GM15510 (cell line): ENCODE measurements around the gene B3GNT4.

ENCODE experiments used
- POLR2A ChIP-seq: IDR thresholded peaks from 3 replicates; pipeline ENCODE4 v1.6.1; 2011; ENCODE audit warnings: borderline replicate concordance; ENCODE audit not compliant: insufficient read length; ENCODE audit errors: extremely low read depth

Gene B3GNT4

DNA sequence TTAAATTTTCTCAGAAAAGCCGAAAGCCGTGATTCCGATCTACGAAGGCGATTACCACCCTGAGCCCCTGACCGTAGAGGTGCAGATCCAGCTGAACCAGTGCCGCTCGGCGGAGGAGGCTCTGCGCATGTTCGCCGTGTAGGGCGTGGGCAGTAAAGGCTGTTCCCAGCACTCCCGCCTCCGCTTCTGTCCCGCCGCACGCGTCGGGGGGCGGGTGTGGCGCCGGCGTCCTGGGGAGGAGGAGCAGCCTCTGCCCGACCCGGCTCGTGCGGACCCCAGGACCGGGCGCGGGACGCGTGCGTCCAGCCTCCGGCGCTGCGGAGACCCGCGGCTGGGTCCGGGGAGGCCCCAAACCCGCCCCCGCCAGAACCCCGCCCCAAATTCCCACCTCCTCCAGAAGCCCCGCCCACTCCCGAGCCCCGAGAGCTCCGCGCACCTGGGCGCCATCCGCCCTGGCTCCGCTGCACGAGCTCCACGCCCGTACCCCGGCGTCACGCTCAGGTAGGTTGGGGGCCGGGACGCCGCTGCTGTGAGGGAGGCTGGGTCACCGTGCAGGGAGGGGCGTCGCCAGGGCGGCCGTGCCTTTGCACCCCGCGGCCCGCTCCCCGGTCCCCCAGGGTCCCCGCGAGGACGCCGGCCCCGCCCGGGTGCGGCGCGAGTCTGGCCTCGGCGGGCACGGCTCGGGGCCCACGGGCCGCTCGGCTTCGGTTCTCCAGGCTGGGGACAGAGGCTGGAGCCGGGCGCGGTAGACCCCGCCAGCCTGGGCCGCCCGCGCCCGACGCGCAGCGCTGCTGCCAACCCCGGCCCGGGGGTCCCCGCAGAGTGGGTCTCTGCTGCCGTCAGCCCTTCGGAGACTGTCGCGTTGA, at the start of gene B3GNT4:
B3GNT4 (plus strand) TSS at position 409 of the 866 bp plus-strand sequence. CDS start 910 bp downstream, outside the sequence.
- TF ChIP-seq POLR2A: no peak

DNA sequence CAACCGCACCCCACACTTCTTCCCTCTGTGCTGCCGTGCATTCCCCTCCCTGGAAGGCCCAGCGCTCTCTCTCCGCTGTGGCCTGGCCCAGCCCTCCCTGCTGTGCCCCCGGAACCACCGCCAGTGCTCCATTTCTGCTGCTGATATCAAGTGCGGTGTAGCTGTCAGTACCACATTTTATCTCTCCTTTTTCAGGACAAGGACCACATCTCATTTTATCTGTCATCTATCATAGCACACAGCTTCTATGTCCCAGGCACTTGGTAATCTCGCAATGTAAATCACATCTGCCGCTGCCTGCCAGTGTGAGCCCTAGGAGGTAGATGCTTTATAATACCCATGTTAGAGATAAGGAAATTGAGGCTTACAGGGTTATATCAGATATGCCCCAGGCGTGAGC, 47.8 kb upstream of the B3GNT4 start:
- no peak for TF ChIP-seq POLR2A

DNA sequence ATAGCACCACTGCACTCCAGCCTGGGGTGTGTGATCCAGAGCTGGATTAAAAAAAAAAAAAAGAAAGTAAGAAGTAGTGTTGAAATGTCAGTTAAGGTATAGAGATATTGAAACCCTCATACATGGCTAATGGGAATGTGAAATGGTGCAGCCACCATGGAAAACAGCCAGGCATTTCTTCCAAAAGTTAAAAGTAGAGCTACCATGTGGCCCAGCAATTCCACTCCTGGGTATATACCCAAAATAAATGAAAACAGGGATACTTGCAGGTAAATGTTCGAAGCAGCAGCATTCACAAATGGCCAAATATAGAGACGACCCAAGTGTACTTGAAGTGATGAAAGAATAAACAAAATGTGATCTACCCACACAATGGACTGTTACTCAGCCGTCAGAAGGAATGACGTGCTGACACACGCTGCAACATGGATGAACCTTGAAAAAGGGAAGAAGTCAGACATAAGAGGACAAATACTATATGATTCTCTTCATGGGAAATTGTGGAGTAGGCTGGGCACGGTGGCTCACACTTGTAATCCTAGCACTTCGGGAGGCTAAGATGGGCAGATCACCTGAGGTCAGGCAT, 44.7 kb upstream of the B3GNT4 start:
- no peak for TF ChIP-seq POLR2A

DNA sequence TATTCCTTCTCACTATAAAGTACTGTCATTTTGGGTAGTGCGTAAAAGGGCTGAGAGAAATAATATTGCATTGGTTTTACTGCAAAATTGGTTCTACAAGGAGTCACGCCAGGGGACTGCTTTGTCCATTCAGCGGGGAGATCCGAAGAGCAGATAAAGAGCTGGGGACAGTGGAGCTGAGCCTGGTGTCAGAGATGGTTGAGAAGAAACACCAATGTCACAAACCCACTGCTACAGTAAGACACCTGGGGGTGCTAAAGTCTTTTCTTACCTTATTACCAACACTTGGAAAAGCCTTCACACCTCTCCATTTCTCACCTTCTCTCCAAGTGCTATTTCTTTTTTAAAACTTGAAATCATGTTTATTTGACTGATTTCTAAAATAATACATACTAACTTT, 43.6 kb upstream of the B3GNT4 start:
- TF ChIP-seq POLR2A: no peak

DNA sequence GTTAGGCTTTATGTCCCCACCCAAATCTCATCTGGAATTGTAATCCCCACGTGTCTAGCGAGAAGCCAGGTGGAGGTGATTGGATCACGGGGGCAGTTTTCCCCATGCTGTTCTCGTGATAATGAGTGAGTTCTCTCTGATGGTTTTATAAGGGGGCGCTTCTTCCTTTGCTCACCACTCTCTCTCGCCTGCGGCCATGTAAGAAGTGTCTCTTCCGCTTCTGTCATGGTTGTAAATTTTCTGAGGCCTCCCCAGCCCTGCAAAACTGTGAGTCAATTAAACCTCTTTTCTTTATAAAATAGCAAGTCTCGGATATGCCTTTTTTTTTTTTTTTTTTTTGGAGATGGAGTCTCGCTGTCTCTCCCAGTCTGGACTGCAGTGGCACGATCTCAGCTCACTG, 42.7 kb upstream of the B3GNT4 start:
- TF ChIP-seq POLR2A: no peak

DNA sequence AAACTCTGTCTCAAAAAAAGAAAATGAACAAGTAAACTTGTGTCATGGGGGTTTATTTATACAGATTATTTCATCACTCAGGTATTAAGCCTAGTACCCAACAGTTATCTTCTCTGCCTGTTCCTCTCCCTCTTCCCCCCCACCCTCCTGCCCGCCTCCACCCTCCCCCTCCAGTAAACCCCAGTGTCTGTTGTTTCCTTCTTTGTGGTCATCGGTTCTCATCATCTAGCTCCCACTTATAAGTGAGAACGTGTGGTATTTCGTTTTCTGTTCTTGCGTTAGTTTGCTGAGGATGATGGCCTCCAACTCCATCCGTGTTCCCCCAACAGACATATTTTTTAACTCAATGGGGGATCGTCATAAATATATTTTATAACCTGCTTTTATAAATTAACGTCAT, 41.8 kb upstream of the B3GNT4 start:
- no peak for TF ChIP-seq POLR2A

DNA sequence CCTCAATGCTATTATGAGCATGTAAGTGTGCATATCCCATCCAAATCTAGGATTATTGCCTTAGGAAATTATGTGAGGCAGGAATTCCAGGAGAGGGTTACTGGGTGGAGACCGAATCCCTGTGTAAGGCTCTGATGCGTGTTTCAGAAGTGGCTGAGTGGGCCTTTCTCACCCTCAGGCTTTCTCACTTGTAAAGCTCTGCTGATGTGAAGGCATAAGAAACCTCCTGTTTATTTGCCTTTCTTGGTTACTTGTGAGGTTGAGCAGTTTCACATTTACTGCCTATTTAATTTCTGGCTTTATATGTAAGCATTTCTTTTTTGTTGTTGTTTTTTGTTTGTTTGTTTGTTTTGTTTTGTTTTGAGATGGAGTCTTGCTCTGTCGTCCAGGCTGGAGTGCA, 40.5 kb upstream of the B3GNT4 start:
- TF ChIP-seq POLR2A: no peak

DNA sequence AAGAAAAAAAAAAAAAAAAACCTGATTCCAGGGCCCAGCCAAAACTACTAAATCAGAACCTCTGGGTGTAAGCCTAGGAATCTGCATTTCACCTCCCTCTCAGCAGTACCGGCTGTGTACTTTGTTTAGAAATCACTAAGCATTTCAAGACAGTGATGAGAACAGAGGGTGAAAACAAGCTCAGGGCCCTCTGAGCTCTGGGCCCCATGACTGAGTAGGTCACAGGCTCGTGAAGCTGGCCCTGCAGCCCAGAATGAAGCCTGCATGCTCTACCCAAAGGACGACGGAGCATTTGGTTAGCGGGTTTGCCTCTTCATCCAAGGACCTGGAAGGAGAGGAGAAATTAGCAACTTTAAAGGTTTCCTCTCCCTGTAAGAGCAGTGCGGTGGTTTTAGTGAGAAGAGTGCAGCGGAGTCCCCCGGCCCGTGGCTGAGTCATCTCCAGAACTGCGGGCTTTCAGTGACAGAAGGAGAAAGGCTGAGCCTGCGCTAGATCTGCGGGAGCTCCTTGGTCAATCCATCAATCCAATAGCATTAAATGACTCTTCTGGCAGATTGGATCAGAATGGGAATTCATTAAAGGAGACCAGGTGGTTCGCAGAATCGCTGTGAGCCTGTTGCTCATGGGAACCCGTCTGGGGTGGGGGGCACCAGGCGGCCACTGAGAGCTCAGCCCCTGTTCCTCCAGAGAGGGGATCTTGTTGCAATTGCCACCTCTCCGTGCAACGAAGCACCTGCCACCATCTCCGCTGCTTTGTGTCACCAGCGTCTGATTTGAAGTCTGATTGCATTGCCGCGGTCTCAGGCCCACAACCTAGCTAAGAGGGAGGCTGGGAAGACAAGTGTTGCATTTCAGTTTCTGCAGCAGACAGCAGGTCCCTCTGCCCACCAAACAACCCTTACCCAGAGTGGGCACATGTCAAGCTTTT, 36.8 kb upstream of the B3GNT4 start:
- TF ChIP-seq POLR2A: no peak

DNA sequence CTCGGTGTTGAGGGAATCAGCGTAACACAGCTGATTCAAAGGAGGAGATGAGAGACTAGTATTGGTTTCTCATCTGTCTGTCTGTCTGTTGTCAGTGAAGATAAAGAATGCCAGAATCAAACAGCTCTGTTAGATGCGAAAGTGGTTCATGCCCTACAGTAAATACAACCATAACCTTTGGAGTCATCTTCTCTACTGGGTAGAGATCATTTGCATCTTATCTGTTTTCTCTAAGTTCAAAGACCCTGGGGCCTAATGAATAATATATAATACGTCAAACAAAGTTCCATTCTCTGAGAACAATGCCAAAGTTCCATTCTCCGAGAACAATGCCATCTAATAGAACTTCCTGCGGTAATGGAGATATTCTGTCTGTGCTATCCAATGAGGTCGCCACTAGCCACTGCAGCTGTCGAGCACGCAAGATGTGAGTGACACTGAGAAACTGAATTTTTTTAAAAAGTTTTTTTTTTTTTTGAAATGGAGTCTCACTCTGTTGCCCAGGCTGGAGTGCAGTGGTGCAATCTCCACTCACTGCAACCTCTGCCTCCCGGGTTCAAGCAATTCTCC, 36.1 kb upstream of the B3GNT4 start:
- TF ChIP-seq POLR2A: no peak

DNA sequence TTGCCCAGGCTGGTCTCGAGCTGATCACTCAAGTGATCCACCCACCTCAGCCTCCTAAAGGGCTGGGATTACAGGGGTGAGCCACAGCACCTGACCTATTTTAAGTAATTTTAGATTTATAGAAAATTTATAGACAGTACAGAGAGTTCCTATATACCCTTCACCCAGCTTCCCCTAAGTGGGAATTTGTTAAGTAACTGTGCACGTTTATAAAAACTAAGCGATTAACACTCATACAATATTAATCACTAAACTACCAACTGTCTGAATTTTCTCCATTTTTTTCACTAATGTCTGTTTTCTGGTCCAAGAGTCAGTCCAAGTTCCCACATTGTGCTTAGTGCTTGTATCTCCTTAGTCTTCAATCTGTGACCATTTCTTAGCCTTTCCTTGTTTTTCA, 35.0 kb upstream of the B3GNT4 start:
- no peak for TF ChIP-seq POLR2A

DNA sequence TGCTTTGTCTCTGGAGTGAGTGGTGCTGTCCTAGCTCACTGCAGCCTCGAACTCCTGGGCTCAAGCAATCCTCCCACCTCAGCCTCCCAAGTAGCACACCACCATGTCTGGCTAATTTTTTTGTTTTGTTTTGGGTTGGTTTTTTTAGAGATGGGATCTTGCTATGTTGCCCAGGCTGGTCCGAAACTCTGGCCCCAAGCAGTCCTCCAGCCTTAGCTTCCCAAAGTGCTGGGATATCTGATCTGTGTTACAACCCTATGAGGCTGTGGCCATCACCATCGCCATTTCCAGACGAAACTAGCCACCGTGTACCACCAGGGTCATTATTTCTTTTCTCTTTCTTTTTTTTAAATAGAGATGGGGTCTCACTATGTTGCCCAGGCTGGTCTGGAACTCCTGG, 32.1 kb upstream of the B3GNT4 start:
- no peak for TF ChIP-seq POLR2A

DNA sequence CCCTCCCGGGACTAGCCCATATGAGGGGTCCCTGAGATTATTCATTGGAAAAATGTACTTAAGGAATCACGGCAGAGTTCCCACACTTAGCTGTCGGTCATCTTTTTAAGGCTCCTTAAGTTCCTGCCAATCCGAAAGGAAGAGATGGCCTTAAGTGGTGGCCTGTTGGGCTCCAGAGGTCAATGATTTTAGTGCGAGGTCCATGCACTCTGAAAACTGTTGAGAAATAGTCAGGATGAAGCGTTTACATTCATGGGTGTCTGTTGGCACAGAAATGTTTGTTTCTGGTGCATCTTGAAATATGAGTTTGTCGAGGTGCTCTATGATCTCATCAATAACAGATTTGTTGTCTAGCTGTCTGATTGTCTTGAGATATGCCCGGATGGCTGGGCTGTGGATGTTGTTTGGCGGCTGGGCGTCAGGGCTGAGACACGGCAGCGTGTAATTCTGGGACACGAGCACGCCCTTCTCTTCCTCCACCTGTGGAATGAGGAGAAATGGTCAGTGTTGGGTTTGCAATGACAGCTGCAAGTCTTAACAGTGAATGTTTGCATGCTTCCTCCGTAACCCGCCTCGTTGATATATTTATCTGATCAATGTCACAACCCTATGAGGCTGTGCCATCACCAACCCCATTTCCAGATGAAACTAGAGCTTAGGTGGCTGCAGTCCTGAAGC, 31.1 kb upstream of the B3GNT4 start:
- TF ChIP-seq POLR2A: no peak

DNA sequence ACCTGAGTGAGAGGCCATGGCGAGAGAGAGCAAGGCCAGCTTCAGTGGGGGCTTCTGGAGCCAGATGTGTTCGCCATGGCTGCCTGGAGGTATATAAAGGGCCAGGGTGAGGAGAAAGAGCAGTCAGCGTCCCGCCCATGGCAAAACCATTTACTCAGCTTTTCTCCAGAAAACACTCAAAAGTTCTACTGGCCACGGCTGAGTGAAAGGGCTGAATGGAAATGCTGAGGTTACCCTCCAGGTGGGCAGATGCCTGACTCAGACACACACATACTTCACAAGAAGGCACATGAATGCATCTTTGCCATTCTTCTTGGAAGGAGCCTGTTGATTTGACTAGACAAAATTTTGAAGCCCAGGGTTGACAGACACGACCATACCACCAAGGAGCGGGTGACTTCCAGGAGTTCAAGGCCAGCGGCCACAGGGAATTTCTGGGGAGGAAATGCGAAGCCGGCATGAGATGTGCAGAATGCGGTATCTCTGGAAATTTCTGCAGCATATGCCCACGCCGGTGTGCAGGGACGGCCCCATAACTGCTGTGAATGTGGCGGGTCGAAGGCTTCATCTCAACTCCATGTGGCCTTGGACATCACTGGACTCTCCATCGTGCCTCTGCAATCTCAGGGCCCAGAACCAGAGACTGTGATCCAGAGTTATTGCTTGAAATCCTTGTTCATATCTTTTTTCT, 29.2 kb upstream of the B3GNT4 start, which contains the start of gene IL31:
IL31 (minus strand) TSS at position 67 of the 691 bp plus-strand sequence; CDS start at position 18, 49 bp downstream.
- TF ChIP-seq POLR2A: no peak
